NCI-H2227 treated with DMSO at 0.1 percent for 48 hours (cell line): Measurements from ENCODE around the gene ADAMTSL3.
A peak's percentile ranks its signal among the peaks of the same experiment; 100 is the strongest.

Experiments
- DNase-seq: peaks from one replicate; lab custom pipeline; 2025; lab: John Stamatoyannopoulos, UW

ADAMTSL3 gene

DNA sequence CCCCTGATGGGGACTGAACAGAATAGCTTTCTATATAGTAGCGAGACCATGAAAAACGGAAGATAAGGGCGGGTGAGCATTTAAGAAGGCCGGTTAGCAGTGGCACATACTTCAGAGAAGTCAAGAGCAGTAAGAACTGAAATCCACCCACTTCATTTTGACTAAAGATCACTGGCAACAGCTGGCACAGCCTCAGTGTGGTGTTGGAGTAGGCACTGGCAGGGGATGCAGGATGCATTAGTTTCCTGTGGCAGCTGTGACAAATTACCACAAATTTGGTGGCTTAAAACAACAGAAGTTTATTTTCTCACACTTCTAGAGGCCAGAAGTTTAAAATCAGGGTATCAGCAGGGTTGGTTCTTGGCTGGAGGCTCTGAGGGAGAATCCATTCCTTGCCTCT is 176.5 kb downstream of the ADAMTSL3 start:
- no peak for DNase-seq

DNA sequence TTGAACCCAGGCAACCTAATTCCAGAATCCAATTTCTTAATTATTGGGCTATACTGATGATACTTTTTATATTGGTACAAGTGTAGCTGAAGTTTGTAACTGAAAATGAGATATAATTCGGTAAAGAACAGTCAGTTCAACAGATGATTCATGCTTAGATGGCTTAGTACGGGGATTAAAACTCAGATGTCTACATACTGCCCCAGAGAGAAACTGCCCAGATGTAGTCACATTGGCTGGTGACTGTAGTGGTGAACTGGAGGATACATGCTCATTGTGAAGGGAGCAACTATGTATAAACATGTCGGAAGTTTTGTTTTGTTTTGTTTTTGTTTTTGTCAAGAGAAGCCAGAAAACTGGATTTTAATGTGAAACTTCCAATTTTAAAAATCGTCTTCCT is 179.6 kb downstream of the ADAMTSL3 start:
- DNase-seq, result no peak

DNA sequence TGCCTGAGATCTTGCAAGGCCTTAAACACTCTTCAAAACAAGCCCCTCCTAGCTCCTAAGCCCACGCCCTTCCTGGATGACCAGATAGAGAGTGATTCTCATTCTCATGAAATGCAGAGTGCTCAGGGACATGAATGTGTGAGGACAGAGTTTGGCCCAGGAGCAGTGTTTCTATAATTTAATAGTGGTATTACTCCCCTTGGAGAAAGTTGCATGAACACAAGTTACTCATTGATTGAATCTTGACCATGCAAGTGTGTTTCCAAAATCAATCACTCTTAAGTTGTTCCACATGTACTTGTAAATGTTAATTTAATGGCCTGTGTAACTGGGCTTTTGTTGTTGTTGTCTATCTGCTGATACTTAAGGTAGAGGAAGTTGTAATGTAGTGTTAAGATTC is 181.6 kb downstream of the ADAMTSL3 start:
- no peak for DNase-seq

DNA sequence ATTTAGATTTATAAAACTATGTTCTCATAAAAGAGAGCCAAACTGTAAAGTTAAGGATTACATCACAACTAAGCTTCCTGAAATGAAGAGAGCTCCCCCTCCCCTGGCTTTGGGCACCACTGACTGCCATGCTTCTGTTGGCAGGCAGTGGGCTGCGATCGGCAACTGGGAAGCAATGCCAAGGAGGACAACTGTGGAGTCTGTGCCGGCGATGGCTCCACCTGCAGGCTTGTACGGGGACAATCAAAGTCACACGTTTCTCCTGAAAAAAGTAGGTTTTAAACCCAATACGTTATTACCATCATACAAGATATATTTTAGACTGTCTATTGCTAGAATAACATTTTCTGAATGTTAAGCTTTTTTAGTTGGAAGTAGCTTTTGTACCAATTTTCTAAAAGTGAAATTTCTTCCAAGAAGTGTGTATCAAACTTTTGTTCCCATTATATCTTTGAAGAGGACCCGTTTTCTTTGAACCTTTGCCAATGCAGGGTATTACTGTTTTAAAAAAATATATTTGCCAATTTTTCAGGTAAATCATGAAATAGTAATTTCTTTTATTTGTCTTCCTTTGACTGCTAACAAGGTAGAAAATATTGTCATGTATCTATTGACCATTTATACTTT is 184.1 kb downstream of the ADAMTSL3 start:
- peak; percentile 32 for DNase-seq

DNA sequence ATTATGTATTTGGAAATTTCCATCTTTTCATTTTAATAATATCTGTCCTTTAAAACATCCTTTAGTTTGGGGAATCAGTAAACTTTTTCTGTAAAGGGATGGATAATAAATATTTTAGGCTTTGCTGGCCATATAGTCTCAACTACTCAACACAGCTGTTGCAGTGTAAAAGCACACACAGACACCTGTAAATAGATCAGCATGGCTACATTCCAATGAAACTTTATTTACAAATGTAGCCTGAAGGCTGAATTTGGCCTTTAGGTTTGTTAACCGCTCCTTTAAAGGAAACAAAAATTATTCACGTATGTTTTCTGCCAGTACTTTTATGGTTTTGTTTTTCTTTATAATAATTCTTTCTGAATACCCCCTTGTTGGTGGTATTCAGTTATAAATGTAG is 184.8 kb downstream of the ADAMTSL3 start:
- no peak for DNase-seq

DNA sequence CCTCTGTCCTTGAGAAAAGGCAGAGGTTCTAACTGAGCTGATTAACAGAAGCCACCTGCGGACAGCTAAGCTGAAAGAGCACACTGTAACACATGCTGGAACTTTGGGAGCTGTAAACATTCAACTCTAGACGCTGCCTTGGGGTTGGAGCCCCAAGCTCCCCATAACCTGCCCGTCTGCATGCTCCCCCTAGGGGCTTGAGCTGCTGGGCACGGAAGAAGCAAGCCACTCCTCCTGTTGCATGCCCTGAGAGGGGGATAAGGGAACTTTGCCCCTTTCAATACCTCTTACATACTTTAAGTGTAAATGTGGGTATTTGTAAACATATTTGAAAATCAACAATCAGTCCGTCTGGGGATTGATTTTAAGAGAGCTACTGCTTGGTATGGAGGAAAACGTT is 188.4 kb downstream of the ADAMTSL3 start:
- DNase-seq, result no peak

DNA sequence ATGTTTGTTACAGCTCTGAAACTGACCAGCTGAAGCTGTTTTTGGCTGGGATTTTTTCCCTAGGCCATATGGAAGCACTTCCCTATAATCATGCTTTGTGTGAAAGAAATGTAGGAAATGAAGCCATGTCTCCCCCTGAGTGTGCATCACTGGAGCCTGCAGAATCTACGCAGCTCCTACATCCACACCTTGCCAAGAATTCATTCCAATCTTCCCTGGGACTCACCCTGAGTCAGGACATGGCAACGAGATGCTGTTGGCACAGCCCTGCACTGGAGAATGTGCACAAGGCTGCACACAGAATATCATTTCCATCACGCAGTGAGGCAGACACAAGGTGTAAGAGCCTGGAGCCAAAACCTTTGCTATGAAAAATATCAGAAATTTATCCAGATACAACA is 189.5 kb downstream of the ADAMTSL3 start:
- DNase-seq, result no peak

DNA sequence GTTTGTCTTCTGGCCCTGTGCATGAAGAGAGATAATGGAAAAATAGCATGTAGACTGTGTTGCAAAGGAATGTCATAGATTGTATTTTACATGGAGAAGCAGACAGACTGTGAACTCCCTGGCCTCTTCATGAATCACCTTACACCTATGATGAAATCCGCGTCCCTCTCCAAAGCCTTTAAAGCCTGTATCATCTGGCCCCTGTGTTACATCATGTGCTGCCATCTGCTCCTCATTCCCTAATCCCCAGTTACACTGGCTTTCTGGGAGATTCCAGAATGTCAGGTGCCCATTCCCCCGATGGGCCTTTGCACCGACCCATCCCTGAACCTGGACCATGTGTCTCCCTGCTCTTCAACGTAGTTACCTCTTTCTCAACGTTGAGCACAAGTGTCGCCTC is 190.8 kb downstream of the ADAMTSL3 start:
- DNase-seq, result no peak

DNA sequence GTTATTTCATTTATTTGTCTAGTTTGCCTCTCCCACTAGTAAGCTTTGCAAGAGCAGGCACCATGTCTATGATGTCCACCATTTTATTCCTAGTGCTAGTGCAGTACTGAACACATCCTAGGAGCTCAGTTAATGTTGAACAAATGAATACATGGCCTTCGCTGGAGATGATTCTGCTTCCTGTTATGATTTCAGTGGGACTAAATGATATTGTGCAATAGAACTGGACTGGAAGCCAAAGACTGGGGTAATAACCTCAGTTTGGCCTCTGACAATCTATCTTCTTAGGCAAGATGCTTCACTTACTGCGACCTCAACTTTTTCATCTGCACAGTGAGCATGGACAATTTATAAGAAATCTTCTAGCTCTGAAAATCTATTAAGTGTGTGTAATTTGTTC is 191.3 kb downstream of the ADAMTSL3 start:
- no peak for DNase-seq

DNA sequence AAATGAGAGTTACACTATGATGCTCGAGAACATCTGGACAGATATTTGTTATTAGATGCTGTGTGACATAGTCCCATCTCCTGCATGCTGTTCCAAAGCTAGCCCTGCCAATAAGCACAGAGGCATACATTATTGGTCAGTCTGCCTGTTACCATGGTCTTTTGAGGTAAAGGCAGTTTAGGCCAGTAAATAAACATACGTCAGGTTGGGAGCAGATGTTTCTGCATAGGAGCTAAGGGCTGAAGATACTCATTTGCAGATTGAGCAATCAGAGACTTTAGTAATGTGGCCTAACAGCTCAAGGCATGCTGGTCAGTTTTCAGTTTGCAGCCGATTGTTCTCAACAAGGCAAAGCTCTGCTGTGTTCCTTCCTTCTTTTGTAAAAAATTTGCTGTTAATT is 192.9 kb downstream of the ADAMTSL3 start:
- no peak for DNase-seq

DNA sequence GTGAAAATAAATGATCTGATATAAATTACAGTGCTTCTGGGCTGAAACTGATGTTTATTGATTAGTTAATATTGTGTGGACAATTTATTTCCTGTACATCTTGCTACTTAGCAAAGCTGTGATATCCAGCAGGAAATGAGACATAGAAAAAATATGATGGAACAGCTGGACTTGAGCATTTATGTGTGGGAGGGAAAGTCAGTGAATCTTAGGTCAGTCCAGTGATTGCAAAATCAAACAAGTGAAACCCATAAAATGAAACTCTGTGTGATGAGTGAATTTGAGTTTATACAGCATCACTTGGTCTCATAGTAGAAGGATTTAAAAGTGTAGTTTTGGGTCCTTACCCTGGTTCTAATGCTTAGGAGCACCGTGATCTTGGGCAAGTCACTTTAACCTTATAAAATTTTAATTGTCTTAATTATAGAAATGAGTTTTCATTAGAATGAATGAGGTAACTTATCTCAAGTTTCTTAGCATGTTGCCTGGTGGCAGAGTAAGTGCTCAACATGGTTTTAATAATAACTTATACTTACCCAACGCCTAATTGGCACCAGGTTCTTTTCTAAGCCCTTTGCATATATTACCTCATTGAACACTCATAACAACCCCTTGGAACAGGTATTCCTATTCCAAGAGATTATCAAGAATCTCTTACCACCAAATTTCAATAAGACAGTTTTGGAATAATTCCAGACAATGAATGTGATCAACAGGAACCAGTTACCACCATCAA is 194.6 kb downstream of the ADAMTSL3 start:
- DNase-seq, result no peak

DNA sequence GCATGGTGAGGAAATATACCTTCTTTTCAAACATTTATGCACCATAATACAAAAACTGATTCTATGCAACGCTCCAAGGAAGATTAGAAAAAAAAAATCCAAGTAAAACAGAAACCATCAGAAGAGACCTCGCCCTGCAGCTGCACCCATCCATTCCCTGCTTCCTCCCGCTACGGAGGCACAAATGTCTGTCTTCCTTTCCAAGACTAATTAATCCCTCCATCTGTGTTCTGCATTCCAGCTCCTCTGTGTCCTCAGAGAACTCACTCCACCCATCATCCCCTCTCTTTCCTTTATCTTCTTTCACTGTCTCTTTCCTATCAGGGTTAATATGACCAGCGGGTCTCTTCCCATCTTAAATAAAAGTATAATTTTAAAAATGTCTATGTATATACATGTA is 196.1 kb downstream of the ADAMTSL3 start:
- no peak for DNase-seq

DNA sequence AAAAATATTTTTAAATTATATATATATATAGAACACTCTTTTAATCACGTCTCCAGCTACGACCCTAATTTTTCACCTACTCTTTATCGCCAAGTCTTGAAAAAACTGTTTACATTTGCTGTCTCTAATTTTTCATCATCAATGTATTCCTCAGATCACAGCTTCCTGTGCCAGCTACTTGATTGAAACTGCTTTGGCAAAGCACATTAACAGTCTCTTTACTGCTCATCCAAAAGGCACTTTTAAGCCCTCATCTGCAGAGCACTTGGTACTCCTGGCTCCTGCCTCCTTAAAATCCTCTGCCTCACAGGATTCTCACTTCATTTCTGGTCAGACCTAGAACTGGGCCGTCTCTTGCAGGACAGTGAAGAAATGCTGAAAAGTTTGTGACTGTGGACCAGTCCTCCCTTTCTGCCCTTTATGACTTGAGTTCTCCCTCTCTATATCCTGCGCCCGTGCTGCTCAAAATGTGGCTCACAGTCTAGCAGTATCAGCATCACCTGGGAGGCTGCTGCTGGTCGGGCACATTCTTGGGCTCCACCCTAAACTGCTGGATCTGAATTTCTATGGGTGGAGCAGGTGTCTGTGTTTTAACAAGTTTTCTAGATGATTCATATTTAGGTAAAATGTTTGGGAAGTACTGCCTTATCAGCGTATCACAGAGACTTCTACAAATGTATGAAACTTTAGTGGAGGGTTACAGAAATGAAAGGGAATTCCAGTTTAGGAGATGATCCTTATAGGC is 196.8 kb downstream of the ADAMTSL3 start:
- no peak for DNase-seq

DNA sequence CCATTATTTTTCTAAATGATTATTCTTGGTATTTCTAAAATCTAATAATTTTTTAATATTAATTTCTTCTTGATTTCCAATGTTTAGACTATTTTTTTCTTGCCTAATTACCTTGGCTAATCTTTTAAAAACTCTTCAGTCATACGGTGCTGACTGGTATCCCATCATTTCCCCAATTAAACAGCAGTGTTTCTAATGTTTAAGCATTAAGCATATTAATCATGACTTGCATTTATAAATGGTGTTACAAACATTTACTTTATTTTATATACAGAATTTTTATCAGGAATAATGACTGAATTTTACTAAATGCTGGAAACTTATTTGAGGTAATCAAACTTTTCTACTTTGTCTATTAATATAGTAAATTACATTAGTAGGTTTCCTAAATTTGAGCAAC is 199.3 kb downstream of the ADAMTSL3 start:
- DNase-seq, result no peak

DNA sequence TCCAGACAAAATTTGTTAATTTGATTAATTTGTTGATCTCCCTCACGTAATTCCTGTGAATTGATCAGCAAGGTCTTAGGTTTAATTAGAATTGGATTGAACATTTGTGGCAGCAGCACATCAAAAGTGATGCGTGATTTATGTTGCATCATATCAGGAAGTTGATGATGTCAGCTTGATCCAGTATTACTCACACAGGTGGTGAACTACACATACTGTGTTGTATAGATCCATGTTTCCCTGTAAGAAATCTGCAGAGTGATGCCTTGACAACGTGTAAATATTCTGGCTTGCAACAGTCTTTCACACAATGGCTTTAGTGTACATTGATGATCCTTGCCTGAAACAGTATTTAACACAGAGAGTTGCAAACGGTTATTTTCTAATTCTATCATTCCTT is 200.4 kb downstream of the ADAMTSL3 start:
- DNase-seq, result no peak

DNA sequence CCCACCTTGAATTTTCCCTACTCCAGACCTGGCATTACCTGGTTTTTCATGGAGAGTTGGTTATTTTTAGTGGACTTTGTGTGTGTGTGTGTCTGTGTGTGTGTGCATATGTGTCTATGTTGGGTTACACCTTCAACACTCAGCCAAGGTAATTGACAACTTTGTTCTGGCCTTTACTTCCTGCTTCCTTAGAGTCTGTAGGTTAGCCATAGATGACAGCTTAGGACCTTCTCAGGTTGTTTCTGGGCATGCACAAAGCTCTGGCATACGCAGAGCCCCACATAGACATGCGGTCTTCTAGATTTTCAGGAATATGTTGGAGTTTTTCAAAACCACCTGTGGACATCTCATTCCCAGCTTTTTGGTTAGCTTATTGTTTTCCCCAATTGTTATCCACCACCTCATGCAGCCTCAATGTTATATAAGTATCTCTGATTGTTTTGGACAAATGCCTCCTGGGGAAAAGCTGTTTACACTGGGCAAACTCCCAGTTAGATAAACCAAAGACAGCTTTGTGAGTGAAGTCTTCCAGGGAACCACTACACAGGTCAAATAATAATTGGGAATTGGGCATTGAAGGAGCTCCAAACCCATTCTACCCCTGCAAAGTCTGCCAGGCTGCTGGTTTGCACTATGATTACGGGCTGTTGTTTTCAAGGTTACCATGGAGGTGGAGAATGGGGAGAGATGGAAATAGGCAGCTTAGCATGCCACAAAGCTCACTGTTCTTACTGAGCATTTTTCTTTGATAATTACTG is 201.2 kb downstream of the ADAMTSL3 start:
- DNase-seq, result peak; percentile 29

DNA sequence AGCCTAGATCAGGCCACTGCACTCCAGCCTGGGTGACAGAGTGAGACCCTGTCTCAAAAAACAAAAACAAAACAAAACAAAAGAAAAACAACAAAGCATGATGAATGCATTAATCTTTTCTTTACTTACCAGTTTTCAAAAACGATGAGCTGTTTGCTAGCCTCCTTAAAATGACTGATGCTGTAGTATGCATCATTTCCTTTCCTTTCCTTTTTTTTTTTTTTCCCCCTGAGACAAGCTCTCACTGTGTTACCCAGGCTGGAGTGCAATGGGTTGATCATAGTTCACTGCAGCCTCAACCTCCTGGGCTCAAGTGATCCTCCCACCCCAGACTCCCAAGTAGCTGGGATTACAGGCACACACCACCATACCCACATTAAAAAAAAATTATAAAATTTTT is 202.0 kb downstream of the ADAMTSL3 start:
- no peak for DNase-seq

DNA sequence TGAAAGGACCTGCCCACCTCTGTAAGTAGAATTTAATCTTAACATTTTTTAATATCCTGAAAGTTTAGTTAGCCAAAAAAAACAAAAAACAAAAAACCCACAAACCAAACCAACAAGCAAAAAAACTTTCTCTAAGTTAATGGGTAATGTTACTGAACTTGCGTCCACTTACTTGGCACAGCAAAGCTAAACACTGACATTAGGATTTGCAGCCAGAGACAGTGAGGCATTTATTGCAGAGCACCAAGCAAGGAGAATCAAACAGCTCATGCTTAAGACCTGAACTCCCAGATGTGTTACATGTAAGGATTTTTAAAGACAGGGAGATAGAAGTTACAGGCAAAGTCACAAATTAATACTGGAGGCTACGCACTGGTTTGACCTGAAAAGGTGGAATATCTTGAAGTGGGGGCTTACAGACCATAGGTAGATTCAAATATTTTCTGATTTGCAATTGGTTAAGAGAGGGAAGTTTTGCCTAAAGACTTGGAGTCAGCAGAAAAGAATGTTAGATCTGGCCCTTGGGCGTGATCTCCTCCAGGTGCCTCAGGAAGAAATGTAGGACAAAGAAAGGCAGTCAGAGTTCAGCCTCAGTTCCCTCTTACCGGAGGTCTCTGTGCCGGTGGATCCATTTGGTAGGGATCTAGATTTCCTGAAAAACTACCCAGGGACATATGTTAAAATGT is 205.0 kb downstream of the ADAMTSL3 start:
- DNase-seq, result no peak

DNA sequence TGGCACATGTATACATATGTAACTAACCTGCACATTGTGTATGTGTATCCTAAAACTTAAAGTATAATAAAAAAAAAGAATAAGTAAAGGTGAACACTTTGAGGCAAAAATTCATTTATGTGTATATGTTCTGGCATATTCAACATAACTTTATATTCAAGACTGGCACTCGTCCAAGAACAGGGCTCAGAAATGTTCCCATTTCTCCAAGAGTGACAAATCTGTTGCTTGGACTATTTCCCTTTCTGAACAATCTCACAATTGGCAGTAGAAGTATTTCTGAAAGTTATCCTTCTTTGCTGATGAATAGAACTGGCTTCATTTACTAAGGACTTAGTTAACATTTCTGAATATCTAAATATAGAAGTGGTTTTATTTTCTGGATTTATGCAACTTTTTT is 212.8 kb downstream of the ADAMTSL3 start:
- no peak for DNase-seq

DNA sequence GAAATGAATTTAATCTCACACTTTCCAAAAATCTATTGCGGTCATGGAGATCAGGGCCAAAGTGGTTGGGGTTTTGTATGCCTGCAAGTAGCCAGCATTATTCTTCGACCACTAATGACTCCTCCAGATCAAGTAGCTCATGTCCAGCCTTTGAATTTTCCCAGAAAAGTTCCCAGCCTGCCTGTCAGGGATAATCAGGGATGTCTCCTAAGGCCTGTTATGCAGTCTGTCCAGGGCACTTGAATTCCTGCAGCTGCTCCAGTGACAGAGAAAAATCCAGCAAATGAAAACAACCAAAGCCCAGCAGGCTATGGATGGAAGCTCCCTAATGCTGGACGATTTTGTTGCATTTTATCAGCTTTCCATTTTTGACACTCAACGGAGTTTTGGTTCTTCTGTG is 215.4 kb downstream of the ADAMTSL3 start:
- DNase-seq, result no peak

DNA sequence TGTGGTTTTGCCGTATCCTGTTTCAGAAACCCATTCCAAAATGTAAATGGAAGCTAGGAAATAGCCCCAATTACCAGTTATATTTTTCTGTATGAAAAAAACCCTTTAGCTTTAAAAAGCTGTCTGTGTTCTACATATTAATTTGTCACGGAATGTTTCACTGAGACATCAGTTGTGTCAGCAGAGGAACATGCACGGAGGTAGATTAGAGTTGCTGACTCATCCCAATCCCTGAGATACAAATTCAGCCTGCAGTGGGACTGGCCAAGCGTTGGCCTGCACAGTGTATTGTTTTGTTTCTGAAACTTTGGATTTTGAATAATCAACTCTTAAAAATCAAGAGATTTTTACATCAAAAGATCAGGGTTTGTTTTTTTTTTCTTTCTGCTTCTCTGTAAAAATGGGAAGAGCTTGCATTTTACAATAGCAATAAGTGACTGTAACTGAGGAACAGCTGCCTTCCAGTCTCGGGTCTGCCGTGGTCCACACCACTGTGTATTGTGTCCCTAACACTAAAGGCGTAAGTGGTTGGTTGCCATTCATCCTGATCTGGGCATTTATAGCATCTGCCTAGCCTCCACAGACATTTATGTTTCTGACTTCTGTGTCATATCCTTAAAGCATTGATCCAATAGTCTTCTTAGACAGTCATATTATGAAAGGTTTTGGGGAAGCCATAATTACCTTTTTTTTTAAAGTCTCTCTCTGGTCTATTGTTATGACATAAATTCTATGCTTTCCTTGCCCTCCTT is 218.1 kb downstream of the ADAMTSL3 start:
- no peak for DNase-seq
